Stimulated activated CD4-positive, alpha-beta T cell treated with anti-CD3 and anti-CD28 coated beads, Interleukin-12 subunit alpha, Interleukin-12 subunit beta, amount 100 ng/mL, for 24 hours (primary cell): ENCODE data around the gene PPIE.

Experiments used
- DNase-seq, 2 experiments: peaks; one replicate each; pipeline ENCODE4 v3.0.0-alpha.2; 2020; ENCODE audit warnings: low read depth in 2 of 2

Gene PPIE

DNA sequence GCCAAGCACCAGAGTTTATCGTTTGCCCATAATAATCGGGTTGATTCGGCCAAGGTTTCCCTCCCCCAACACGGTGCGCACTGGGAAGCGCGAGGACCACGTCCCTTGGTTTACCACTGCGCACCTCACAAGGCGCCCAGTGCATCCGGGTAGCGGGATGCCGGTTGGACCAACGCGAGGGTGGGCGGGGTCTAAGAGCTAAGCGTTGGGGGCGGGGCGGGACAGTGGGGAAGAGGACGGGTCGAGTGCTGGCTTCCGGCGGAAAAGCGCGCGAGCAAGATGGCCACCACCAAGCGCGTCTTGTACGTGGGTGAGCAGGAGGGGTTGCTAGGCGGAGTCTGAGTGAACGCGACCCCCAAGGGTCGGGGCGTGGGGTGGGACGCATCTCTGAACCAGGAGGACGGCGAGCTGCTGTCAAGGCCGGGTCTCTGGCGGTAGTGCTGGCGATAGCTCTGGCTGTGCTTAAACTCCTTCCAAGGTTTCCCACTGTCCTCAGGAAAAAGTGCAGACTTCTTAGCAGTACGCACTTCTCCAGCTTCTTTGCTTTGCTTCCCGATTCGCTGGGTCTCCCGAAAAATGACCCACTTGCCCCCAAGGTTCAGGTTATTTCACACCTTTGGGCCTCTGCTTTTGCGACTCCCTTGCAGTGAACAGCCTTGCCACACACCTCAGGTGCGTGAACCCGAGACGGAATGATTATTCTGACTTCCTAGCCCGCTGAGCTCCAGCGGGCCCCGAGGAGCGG lies at the start of gene PPIE:
Gene PPIE, plus strand, starts transcription at position 261 of the 745 bp plus-strand sequence. Its CDS starts 19 bp downstream, at position 280.
- peak; percentile 95 to 99 for DNase-seq

DNA sequence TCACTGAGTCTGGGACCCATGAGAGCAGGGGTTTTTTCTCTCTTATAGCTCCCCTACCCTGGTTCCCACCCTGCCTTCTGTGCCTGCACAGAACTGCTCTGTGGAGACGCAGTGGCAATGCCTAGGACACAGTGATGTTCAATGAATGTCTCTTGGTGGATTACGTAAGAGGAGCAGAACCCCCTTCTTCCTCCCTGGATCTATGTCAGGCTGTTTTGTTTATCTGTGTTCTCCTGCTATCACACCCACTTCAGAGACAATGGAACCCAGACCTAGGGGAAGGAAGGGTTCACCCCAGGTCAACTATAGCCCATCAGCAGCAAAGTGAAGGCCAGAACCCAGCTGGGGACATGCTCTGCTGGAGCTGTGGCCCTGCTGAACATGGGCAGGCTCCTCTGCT lies 49.5 kb upstream of the PPIE start:
- no peak for DNase-seq

DNA sequence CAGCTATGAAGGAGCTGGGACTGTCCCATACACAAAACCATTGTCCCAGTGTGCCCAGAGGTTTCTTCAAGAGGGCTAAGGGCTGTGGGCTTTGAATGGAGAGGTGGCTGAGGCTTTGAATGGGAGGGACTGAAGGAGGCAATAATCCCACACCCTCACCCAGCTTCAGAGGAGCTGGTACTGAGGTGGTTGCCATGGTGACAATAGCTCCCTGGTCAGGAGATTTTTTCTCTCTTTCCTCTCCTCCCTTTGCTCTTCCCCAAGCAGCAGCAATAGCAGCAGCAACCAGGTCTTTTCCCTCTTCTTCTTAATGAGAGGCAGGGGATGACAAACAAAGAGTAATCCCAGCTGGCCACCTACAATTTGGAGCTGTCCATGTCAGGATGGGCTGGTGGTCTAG lies 49.0 kb upstream of the PPIE start:
- DNase-seq: no peak

GRCh38 chr1:39690225-39690624 lies 48.5 kb upstream of the PPIE start:
- DNase-seq: no peak

- no peak for DNase-seq
Measured at GRCh38 chr1:39690794-39691382, 47.8 kb upstream of the PPIE start.

GRCh38 chr1:39691383-39692151 lies 47.1 kb upstream of the PPIE start, which contains the start of gene HPCAL4:
TSS of gene HPCAL4 (minus strand) at chr1:39691433. CDS start at chr1:39684603, 6,830 bp downstream.
- peak; percentile 73 to 87 for DNase-seq

DNA sequence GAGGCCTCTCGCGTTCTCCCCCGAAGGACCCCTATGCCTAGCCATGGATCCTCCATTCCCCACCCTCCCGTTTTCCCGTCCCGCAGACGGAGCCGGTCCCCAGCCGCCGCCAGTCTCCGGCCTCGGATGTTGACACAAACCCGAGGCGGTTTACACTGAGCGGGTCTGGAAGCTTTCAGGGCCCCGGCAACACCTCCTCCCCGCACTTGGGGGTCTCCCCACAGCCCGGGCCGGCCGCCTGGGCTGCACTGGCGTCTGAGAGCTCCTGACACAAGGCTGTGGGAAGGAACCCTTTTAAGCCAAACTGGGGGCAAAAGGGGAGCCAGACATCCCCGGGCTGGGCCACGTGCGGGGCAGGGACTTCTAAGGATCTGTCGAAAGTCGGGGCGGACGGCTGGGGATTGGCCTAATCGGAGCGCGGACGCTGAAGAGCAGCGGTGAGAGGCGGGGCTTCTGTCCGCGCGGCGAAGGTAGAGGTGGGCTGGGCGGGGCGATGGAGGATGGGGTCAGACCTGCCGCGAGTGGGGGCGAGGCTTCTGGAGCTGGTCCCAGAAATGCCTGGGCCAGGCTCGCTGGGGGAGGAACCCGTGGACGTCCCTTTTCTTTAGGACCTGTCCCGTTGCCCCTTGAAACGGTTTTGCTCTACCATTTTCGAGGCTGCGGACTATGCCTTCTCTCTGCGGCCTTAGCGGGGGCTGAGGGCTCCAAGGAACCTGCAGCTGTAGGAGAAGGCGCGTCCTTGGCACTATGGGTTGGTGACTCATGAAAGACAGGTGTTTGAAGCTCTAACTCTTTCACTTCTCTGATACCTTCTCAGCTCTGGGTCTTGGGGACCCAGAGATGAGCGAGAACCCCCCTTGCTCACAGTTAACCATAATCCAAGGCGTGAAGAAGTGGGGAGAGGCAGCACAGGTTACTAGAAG lies 46.3 kb upstream of the PPIE start:
- DNase-seq: no peak

GRCh38 chr1:39694026-39694425 lies 44.7 kb upstream of the PPIE start:
- DNase-seq: no peak

DNA sequence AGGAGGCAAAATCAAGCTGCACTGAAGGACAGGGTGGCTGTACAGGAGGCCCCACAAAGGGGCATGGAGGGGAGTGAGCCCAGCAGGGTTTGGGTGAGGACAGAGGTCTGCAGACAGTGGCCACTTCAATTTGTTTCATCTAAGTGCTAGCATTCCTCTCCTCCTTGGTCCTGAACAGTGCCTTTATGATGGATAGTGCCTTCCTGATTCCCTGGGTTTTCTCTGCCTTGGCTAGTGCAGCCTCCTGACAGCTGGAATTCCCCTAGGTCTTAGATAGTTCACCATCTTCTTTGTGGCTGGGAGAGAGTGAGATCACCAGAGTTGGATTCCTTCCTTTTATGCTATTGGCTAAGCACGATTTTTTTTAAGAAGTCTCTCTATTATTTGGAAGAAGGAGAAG lies 43.7 kb upstream of the PPIE start:
- no peak for DNase-seq

- DNase-seq: no peak
Measured at GRCh38 chr1:39696448-39696847, 42.2 kb upstream of the PPIE start.

DNA sequence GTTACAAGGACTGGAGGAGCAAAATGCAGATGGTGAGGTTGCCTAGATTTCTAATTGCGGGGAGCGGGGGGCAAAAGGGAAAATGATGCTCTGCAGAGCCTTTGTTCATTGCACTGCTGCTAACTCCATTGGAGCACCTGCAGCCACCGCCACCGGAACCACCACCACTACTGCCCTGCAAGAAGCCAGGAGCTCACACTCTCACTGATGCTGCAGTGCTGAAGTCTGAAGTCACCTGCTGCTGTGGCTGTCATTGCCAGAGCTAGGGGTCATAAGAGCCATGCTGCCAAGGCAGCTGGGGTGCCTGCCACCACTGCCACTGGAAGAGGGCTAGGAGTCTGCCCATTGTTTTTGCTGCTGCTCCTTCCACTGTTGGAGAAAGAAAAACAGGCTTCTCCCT lies 40.1 kb upstream of the PPIE start:
- DNase-seq: no peak

DNA sequence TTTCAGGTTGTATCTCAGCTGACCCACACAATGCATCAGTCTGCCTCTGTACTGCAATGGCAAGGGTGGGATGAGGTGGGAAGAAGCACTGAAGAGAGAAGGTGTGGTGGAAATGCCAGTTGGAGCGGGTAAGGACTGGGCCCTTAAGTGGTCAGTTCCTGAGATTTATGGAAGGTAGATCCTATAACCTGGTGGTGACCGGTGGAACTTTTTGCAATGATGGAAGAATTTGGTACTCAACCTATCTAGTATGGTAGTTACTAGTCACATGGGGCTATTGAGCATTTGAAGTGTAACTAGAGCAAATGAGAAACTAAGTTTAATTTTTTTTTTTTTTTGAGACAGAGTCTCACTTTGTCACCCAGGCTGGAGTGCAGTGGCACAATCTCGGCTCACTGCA lies 39.3 kb upstream of the PPIE start:
- no peak for DNase-seq

DNA sequence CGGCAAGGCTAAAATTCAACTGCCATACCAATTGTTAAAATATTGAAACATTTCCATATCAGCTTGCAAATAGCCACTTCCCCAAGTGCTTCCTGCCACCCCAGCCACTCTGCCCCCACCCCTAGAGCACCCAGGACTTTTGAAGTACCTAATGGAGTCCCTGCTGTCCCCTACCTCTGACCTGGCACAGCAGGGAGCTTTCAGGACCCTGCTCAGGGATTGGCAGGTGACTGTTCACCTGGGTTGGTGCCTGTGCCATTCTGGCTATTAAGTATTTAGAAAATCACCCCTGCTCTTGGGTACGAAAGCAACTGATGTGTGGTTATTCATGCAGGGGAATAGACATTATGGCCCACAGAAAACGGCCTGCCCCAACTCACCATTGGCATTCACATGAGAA lies 38.3 kb upstream of the PPIE start:
- DNase-seq: no peak

- no peak for DNase-seq
Measured at GRCh38 chr1:39701049-39701439, 37.6 kb upstream of the PPIE start.

GRCh38 chr1:39704757-39705156 lies 33.9 kb upstream of the PPIE start:
- no peak for DNase-seq

DNA sequence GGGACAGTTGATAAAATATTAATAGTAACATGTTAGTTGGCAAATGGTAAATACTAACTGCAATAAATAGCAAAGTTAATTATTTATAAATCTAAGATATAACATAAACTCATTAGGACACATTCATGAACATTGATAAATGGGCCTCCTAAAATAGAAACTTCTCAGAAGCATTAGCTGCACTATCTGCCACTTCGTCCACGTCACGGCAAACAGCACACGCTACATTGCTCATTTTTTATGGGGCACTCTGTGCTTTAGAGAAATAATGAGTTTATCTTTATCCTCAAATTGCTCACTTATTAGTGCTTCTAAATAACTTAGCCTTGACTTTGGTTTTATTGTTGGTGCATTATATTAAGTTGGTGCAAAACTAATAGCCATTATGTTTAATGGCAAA lies 31.2 kb upstream of the PPIE start:
- DNase-seq: no peak

DNA sequence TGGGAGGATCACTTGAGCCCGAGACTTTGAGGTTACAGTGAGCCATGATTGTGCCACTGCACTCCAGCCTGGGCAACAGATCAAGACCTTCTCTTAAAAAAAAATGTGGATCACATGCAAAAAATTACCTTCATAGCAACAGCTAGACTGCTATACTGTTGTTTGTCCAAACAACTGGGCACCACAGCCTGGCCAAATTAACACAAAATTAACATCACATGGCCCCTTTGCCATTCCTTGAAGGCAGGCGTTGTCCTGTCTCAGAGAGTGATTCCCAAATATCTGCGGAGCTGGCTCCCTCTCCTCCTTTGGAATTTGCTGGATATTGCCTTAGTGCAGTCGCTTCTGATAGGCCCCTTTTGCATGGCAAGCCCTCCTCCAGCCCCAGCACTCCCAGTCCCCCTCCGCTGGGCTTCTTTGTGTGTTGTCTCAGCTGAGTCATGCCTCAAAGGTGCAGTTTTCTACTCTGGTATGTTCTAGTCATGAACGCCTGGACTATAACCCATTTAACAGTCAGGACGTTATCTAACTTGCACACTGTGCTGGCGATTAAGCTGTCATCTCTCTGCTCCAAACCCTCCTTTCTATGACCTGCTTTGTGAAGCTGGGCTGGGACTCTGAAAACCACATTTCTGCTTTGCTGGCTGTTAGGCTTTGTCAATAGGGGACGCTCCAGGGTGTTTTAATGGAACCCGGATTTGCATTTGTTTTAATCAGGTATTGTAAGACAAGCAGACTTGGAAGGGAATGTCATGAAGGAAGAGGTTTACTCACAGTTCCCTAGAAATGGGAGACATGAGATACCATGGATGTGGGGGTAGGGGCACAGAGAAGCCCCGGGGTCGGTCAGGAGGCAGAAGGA lies 27.3 kb upstream of the PPIE start:
- DNase-seq: no peak

- no peak for DNase-seq
Measured at GRCh38 chr1:39711966-39712340, 26.7 kb upstream of the PPIE start.

DNA sequence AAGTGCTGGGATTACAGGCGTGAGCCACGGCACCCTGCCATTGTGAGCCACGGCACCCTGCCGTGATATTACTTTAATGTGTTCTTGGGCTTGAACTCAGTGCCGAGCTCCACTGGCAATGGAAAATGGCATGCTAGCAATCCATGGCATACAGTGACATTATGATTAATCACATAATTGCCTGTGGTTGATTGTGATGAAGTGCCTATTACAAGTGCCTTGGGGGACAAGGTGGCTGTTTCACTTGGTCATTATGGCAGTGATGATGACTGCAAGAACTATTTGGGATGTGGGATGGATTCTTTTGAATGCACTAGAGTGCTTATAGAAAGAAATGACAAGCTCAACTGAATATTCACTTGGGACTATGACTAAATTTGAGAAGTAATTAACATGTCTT lies 25.1 kb upstream of the PPIE start:
- DNase-seq: no peak

- DNase-seq: no peak
Measured at GRCh38 chr1:39717809-39718208, 20.9 kb upstream of the PPIE start.
